PC-9 (cell line): ENCODE measurements around the gene NPIPA3. TPM values are rescaled to one million over a fixed set of nuclear protein-coding genes. Genes with fewer than 3 reads are reported as not detected.
"Not testable (repeated sequence)": the region's sequence is repeated elsewhere in the genome, so short reads cannot be mapped to it uniquely, and the experiment has no call there.

Source experiments
- BruUV-seq: library from RNA; stranded (reverse); fragments of 400-500 nt; replicated peaks from 2 replicates; lab custom pipeline; 2021; lab: Mats Ljungman, UMichigan
- CTCF ChIA-PET: fragments of 300-600 bp; sonication (Branson Sonifier 250); formaldehyde crosslinking; loops from one replicate; lab custom pipeline; 2022; ENCODE audit warnings: antibody characterized with exemption; lab: Charles Lee
- POLR2A ChIA-PET: fragments of 300-600 bp; sonication (Branson Sonifier 250); formaldehyde crosslinking; loops from one replicate; lab custom pipeline; 2022; ENCODE audit warnings: antibody characterized with exemption; ENCODE audit not compliant: unreplicated experiment; lab: Charles Lee
- DNase-seq, 2 experiments: peaks; one replicate each; pipeline versions ENCODE4 v3.0.0 to v3.0.0-alpha.2; 2015 to 2022; ENCODE audit warnings: mixed read lengths in 1 of 2
- H2AFZ ChIP-seq: fragments of 200-600 bp; sonication (generic); 2 replicates; pipeline ENCODE4 v1.8.1; 2017; ENCODE audit warnings: antibody characterized with exemption
- H3F3A ChIP-seq: fragments of 200-600 bp; sonication (generic); 2 replicates; pipeline ENCODE4 v1.8.1; 2017; ENCODE audit warnings: antibody characterized with exemption, mild to moderate bottlenecking, low read depth; ENCODE audit not compliant: insufficient read depth
- H3K27ac ChIP-seq: fragments of 200-600 bp; sonication (generic); 2 replicates; pipeline ENCODE4 v1.6.1; 2016; ENCODE audit warnings: mixed run types
- H3K27me3 ChIP-seq: fragments of 200-600 bp; sonication (generic); 2 replicates; pipeline ENCODE4 v1.6.1; 2016; ENCODE audit warnings: low read depth, mixed run types; ENCODE audit not compliant: insufficient read depth
- H3K36me3 ChIP-seq: fragments of 200-600 bp; sonication (generic); 2 replicates; pipeline ENCODE4 v1.6.1; 2016; ENCODE audit warnings: low read depth, mixed run types
- H3K4me1 ChIP-seq: fragments of 200-600 bp; sonication (generic); replicated peaks from 2 replicates; pipeline ENCODE4 v1.6.1; 2016; ENCODE audit warnings: mixed run types; ENCODE audit not compliant: insufficient read depth
- H3K4me2 ChIP-seq: fragments of 200-600 bp; sonication (generic); 2 replicates; pipeline ENCODE4 v1.6.1; 2017; ENCODE audit warnings: mixed run types
- H3K4me3 ChIP-seq: fragments of 200-600 bp; sonication (generic); 2 replicates; pipeline ENCODE4 v1.6.1; 2016; ENCODE audit warnings: mixed run types
- H3K79me2 ChIP-seq: fragments of 200-600 bp; sonication (generic); 2 replicates; pipeline ENCODE4 v1.6.1; 2017; ENCODE audit warnings: low read depth, mixed run types
- H3K9me2 ChIP-seq: fragments of 200-600 bp; sonication (generic); 2 replicates; pipeline ENCODE4 v1.8.1; 2017; ENCODE audit warnings: mild to moderate bottlenecking; ENCODE audit not compliant: insufficient read depth
- H3K9me3 ChIP-seq: fragments of 200-600 bp; sonication (generic); 2 replicates; pipeline ENCODE4 v1.8.1; 2016; ENCODE audit warnings: low read depth; ENCODE audit not compliant: insufficient read depth
- H4K20me1 ChIP-seq: fragments of 200-600 bp; sonication (generic); 2 replicates; pipeline ENCODE4 v1.8.1; 2017; ENCODE audit not compliant: insufficient read depth
- intact Hi-C: fragments of 100-400 bp; cut with micrococcal nuclease; formaldehyde crosslinking; loops from one replicate; pipeline ENCODE4 v1.10.0; 2022; ENCODE audit not compliant: unreplicated experiment
- total RNA-seq: library from RNA; stranded (reverse); gene quantifications from 2 replicates; pipeline ENCODE4 v1.2.3, GENCODE V29; 2021

NPIPA3 gene
- total RNA-seq, 1 experiment from 2014 or later = not detected

DNA sequence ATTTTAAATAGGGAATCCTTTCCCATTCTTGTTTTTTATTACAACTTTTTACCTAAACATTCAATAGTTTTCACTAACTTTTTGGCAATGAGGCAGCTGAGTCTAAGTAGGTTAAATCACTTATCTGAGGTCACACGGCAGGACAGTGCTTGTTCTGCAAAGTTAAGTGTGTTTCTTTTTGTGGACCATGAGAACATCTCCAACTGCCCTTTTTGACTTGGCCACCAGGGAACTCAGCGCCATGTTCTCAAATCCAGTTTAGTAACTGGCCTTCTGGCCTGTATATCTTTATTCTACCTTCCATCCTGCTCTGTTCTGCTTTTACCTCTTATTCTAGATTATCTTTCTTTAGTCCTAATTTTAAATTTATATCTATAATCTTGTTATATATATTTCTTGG lies 70.4 kb downstream of the NPIPA3 start:
- H3K4me3 ChIP-seq, H3K27me3 ChIP-seq, H3F3A ChIP-seq, H3K79me2 ChIP-seq, H3K36me3 ChIP-seq, H3K9me2 ChIP-seq, H3K9me3 ChIP-seq, BruUV-seq, DNase-seq, H3K4me2 ChIP-seq, H2AFZ ChIP-seq, H3K27ac ChIP-seq, H3K4me1 ChIP-seq, intact Hi-C loops, CTCF ChIA-PET, POLR2A ChIA-PET, H4K20me1 ChIP-seq: not testable (repeated sequence)

DNA sequence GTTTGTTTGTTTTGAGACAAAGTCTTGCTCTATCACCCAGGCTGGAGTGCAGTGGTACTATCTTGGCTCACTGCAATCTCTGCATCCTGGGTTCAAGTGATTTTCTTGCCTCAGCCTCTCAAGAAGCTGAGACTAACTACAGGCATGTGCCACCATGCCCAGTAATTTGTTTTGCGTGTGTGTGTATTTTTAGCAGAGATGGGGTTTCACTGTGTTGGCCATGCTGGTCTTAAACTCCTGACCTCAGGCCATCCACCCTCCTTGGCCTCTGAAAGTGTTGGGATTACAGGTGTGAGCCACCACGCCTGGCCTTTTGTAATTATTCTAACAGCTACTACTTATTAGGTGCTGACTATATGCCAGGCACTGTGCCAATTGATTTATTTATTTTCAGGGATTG lies 72.4 kb downstream of the NPIPA3 start:
- H3F3A ChIP-seq, intact Hi-C loops, H4K20me1 ChIP-seq, H3K27me3 ChIP-seq, H3K9me2 ChIP-seq, H3K4me2 ChIP-seq, H2AFZ ChIP-seq, H3K79me2 ChIP-seq, H3K36me3 ChIP-seq, CTCF ChIA-PET, DNase-seq, H3K9me3 ChIP-seq, H3K4me3 ChIP-seq, H3K27ac ChIP-seq, H3K4me1 ChIP-seq, POLR2A ChIA-PET, BruUV-seq: not testable (repeated sequence)

Other genes starting within 250 kb of the NPIPA3 start
- 45.1 and 53.0 TPM in 2 replicates for gene PARN, start 73.2 kb upstream of the NPIPA3 start, total RNA-seq
- gene BFAR, start 70.5 kb upstream of the NPIPA3 start, total RNA-seq = 94.8 and 97.9 TPM in 2 replicates
- 5.8 and 9.0 TPM in 2 replicates for gene PLA2G10, start 9.1 kb upstream of the NPIPA3 start, total RNA-seq
- 2.6 and 3.0 TPM in 2 replicates for gene NPIPA2, start 39.1 kb downstream of the NPIPA3 start, total RNA-seq
- 119 and 129 TPM in 2 replicates for gene NOMO1, start 130.3 kb downstream of the NPIPA3 start, total RNA-seq
- gene NPIPA1, start 234.0 kb downstream of the NPIPA3 start, total RNA-seq = 84.5 and 109 TPM in 2 replicates